ENCODE measurements around the gene TNS2. TPM values are rescaled to one million over a fixed set of nuclear protein-coding genes. Genes with fewer than 3 reads are reported as not detected.
"Not testable (repeated sequence)": the region's sequence is repeated elsewhere in the genome, so short reads cannot be mapped to it uniquely, and the experiment has no call there.

Gene TNS2
- total RNA-seq, 1 donor from 2014 or later, result 0.24 TPM

DNA sequence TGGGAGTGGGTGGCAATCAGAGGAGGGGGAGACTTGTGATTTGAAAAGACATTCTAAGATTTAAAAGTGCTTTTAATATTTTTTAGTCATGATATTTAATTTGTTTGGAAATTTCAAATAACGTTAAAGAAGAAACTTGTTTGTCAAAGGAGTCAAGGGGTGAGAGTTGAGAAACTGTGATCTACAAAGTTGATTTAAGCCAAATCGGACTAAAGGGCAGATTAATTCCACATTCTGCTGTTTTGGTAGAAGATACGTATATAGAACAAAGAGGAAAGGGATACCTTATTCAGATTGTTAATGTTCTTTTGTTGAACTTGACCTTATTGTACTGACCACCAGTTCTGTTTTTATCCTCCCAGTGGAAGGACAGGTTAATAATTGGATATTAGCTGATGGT lies 36.9 kb upstream of the TNS2 start:
- Mint-ChIP-seq H3K9me3 (no peaks in the 10 kb centered on the region), H3K4me1 (peaks cover 7% of the 10 kb centered on the region), H3K36me3 (peaks cover 34% of the 10 kb centered on the region), H3K4me3 (no peak overlapping the region), H3K27ac (no peak overlapping the region), H3K27me3 (ENCODE audit: insufficient read depth, low read depth) (no peaks in the 10 kb centered on the region)
- H3K4me2 ChIP-seq, result no peak overlapping the region
- peaks cover 97% of the 10 kb centered on the region for H4K20me1 ChIP-seq (ENCODE audit: low read depth)
- H3K36me3 ChIP-seq, result peaks cover 2% of the 10 kb centered on the region
- no peaks in the 10 kb centered on the region for H3K27me3 ChIP-seq
- TF ChIP-seq, protein P1, sequence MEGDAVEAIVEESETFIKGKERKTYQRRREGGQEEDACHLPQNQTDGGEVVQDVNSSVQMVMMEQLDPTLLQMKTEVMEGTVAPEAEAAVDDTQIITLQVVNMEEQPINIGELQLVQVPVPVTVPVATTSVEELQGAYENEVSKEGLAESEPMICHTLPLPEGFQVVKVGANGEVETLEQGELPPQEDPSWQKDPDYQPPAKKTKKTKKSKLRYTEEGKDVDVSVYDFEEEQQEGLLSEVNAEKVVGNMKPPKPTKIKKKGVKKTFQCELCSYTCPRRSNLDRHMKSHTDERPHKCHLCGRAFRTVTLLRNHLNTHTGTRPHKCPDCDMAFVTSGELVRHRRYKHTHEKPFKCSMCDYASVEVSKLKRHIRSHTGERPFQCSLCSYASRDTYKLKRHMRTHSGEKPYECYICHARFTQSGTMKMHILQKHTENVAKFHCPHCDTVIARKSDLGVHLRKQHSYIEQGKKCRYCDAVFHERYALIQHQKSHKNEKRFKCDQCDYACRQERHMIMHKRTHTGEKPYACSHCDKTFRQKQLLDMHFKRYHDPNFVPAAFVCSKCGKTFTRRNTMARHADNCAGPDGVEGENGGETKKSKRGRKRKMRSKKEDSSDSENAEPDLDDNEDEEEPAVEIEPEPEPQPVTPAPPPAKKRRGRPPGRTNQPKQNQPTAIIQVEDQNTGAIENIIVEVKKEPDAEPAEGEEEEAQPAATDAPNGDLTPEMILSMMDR (IDR thresholded peaks at IDR 0.05), result no peak
- TF ChIP-seq EZH2 (IDR thresholded peaks at IDR 0.05), result no peak
- peaks cover 15% of the 10 kb centered on the region for H3F3A ChIP-seq (ENCODE audit: low read depth)
- H3K4me3 ChIP-seq, result no peak overlapping the region
- H3K27ac ChIP-seq, result no peak overlapping the region
- no peak overlapping the region for H3K9ac ChIP-seq
- H3K4me1 ChIP-seq, result peaks cover 12% of the 10 kb centered on the region
- peaks cover 100% of the 10 kb centered on the region for H3K79me2 ChIP-seq (ENCODE audit: low read depth)
- H3K9me3 ChIP-seq (ENCODE audit: low read depth), result no peaks in the 10 kb centered on the region
- DNase-seq (ENCODE audit: low spot score), result no peak
- no peak overlapping the region for H2AFZ ChIP-seq (replicated peaks)

DNA sequence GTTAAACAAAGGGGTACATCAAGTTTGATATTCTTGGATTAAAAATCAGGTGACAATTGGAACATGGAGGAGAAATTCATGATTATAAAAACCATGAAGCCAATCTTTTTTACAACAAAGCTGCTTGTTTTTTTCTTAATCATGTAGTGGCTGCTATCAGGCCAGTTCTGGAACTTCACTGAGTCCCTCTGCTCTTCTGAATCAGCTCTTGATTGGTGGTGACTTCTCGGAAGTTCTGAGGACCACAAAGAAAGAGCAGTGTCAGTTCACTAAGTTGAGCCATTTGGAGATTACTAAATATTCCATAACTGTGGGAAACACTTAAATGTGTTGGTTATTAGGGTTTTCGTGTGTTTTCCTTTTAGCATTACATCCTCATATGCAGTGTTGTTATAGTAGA lies 35.2 kb upstream of the TNS2 start:
- TF ChIP-seq EZH2phosphoT487 (IDR thresholded peaks at IDR 0.05) (no peak), EZH2 (IDR thresholded peaks at IDR 0.05) (no peak)
- TF ChIP-seq, protein P1 (IDR thresholded peaks at IDR 0.05), result no peak
- peaks cover 89% of the 10 kb centered on the region for H4K20me1 ChIP-seq (ENCODE audit: low read depth)
- no peak overlapping the region for H2AFZ ChIP-seq (replicated peaks)
- Mint-ChIP-seq H3K27ac (no peak overlapping the region), H3K4me3 (no peak overlapping the region), H3K4me1 (no peaks in the 10 kb centered on the region), H3K27me3 (ENCODE audit: insufficient read depth, low read depth) (no peaks in the 10 kb centered on the region), H3K9me3 (no peaks in the 10 kb centered on the region), H3K36me3 (peaks cover 34% of the 10 kb centered on the region)
- DNase-seq (ENCODE audit: low spot score), result no peak
- no peak overlapping the region for H3K9ac ChIP-seq
- peaks cover 97% of the 10 kb centered on the region for H3K79me2 ChIP-seq (ENCODE audit: low read depth)
- H3K9me3 ChIP-seq (ENCODE audit: low read depth), result no peaks in the 10 kb centered on the region
- no peaks in the 10 kb centered on the region for H3K27me3 ChIP-seq
- no peak overlapping the region for H3K4me2 ChIP-seq
- H3K36me3 ChIP-seq, result peaks cover 15% of the 10 kb centered on the region
- no peaks in the 10 kb centered on the region for H3K4me1 ChIP-seq
- H3K27ac ChIP-seq, result no peak overlapping the region
- peaks cover 22% of the 10 kb centered on the region for H3F3A ChIP-seq (ENCODE audit: low read depth)
- no peak overlapping the region for H3K4me3 ChIP-seq

DNA sequence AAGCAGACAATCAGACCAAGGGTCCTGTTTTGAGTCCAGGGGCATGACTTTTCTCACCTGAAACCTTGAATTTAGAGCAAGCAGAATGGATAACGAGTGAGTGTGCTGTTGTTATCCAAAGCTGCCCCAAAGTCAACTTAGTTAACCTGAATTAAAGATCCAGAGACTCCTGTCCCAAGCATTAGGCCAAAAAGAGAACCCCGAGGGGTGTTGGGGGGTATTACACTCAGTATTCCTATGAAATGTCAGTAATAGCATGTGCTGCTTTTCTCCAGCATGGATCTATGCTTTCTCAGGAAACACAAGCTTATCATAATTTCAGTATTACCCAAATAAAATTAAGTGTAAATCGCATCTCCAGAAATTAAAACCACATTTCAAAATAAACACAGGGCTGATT lies 24.6 kb upstream of the TNS2 start:
- peaks cover 58% of the 10 kb centered on the region for H3K36me3 ChIP-seq
- no peaks in the 10 kb centered on the region for H3K4me1 Mint-ChIP-seq

DNA sequence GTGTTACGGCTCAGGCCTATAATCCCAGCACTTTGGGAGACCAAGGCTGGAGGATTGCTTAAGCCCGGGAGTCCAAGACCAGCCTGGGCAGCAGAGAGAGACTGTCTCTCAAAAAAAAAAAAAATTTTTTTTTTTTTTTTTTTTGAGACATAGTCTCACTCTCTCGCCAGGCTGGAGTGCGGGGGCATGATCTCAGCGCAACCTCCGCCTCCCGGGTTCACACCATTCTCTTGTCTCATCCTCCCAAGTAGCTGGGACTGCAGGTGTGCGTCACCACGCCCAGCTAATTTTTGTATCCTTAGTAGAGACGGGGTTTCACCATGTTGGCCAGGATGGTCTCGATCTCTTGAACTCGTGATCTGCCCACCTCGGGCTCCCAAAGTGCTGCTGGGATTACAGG lies 22.9 kb upstream of the TNS2 start:
- peaks cover 40% of the 10 kb centered on the region for H3K36me3 Mint-ChIP-seq

More for the DNA sequence above, 24.6 kb upstream of the TNS2 start:
- Mint-ChIP-seq H3K36me3 (peaks cover 32% of the 10 kb centered on the region), H3K9me3 (no peaks in the 10 kb centered on the region), H3K4me3 (no peak overlapping the region), H3K27ac (no peak overlapping the region), H3K27me3 (ENCODE audit: insufficient read depth, low read depth) (no peaks in the 10 kb centered on the region)
- peaks cover 23% of the 10 kb centered on the region for H4K20me1 ChIP-seq (ENCODE audit: low read depth)
- no peak overlapping the region for H3K4me3 ChIP-seq
- H3K4me1 ChIP-seq, result no peaks in the 10 kb centered on the region
- H3K79me2 ChIP-seq (ENCODE audit: low read depth), result peaks cover 45% of the 10 kb centered on the region
- TF ChIP-seq EZH2phosphoT487 (IDR thresholded peaks at IDR 0.05), result no peak
- TF ChIP-seq EZH2 (IDR thresholded peaks at IDR 0.05), result no peak
- TF ChIP-seq, protein P1 (IDR thresholded peaks at IDR 0.05), result no peak
- no peak overlapping the region for H3K4me2 ChIP-seq
- H3K27ac ChIP-seq, result no peak overlapping the region
- H2AFZ ChIP-seq (replicated peaks), result no peak overlapping the region
- no peak overlapping the region for H3K9ac ChIP-seq
- H3K9me3 ChIP-seq (ENCODE audit: low read depth), result no peaks in the 10 kb centered on the region
- H3F3A ChIP-seq (ENCODE audit: low read depth), result peaks cover 44% of the 10 kb centered on the region
- DNase-seq (ENCODE audit: low spot score), result no peak
- no peaks in the 10 kb centered on the region for H3K27me3 ChIP-seq

More for the DNA sequence above, 22.9 kb upstream of the TNS2 start:
- H3K9ac ChIP-seq; H3K4me1 ChIP-seq; H3K4me3 Mint-ChIP-seq; H3K27me3 Mint-ChIP-seq (ENCODE audit: insufficient read depth, low read depth); H3K9me3 Mint-ChIP-seq; H3K27me3 ChIP-seq; H3K9me3 ChIP-seq (ENCODE audit: low read depth); H3K4me3 ChIP-seq; H3K27ac ChIP-seq; H3K4me1 Mint-ChIP-seq; H2AFZ ChIP-seq (replicated peaks); DNase-seq (ENCODE audit: low spot score); H3K27ac Mint-ChIP-seq; H3K4me2 ChIP-seq: not testable (repeated sequence)
- Histone ChIP-seq H4K20me1 (ENCODE audit: low read depth) (peaks cover 39% of the 10 kb centered on the region), H3F3A (ENCODE audit: low read depth) (peaks cover 43% of the 10 kb centered on the region), H3K36me3 (peaks cover 54% of the 10 kb centered on the region), H3K79me2 (ENCODE audit: low read depth) (peaks cover 50% of the 10 kb centered on the region)

All from neural progenitor cell (in vitro differentiated cells).